ENCODE measurements around the gene CGA.
"Not testable (repeated sequence)": the region's sequence is repeated elsewhere in the genome, so short reads cannot be mapped to it uniquely, and the experiment has no call there.

CGA gene

GRCh38 chr6:87095087-87095509 is at the start of gene CGA:
CGA (minus strand) TSS chr6:87095106; CDS start chr6:87088200, 6,906 bp downstream.
- Histone ChIP-seq H3K4me3 (ENCODE audit: low read depth, low read length) (no peak within 1 kb of the TSS), H3K9ac (ENCODE audit: low read length) (no peak within 1 kb of the TSS), H3K27me3 (ENCODE audit: control insufficient read depth, insufficient read depth, low read length) (no peaks in the 10 kb centered on the region), H3K9me3 (ENCODE audit: control insufficient read depth, insufficient read depth, low read depth, low read length) (no peaks in the 10 kb centered on the region), H3K36me3 (ENCODE audit: control insufficient read depth, insufficient read depth, low read length) (no peaks in the 10 kb centered on the region), H3K27ac (ENCODE audit: low read depth, low read length) (no peak within 1 kb of the TSS), H3K4me1 (ENCODE audit: control insufficient read depth, insufficient read depth, low read length) (no peaks in the 10 kb centered on the region)

GRCh38 chr6:87139927-87140326 is 45.0 kb upstream of the CGA start:
- not testable (repeated sequence) for H3K9ac ChIP-seq (ENCODE audit: low read length); H3K4me1 ChIP-seq (ENCODE audit: control insufficient read depth, insufficient read depth, low read length); H3K4me3 ChIP-seq (ENCODE audit: low read depth, low read length); H3K27ac ChIP-seq (ENCODE audit: low read depth, low read length); H3K27me3 ChIP-seq (ENCODE audit: control insufficient read depth, insufficient read depth, low read length); H3K36me3 ChIP-seq (ENCODE audit: control insufficient read depth, insufficient read depth, low read length); H3K9me3 ChIP-seq (ENCODE audit: control insufficient read depth, insufficient read depth, low read depth, low read length)

- no peaks in the 10 kb centered on the region for H3K36me3 ChIP-seq (ENCODE audit: control insufficient read depth, insufficient read depth, low read length)
Measured at GRCh38 chr6:87139236-87139635, 44.3 kb upstream of the CGA start.

GRCh38 chr6:87136963-87137362 is 42.1 kb upstream of the CGA start:
- H3K4me3 ChIP-seq (ENCODE audit: low read depth, low read length), result no peak overlapping the region
- no peak overlapping the region for H3K27ac ChIP-seq (ENCODE audit: low read depth, low read length)
- no peak overlapping the region for H3K9ac ChIP-seq (ENCODE audit: low read length)
- H3K4me1 ChIP-seq (ENCODE audit: control insufficient read depth, insufficient read depth, low read length), result no peaks in the 10 kb centered on the region
- no peaks in the 10 kb centered on the region for H3K27me3 ChIP-seq (ENCODE audit: control insufficient read depth, insufficient read depth, low read length)
- H3K36me3 ChIP-seq (ENCODE audit: control insufficient read depth, insufficient read depth, low read length), result no peaks in the 10 kb centered on the region
- peaks cover 14% of the 10 kb centered on the region for H3K9me3 ChIP-seq (ENCODE audit: control insufficient read depth, insufficient read depth, low read depth, low read length)

More at GRCh38 chr6:87139236-87139635, 44.3 kb upstream of the CGA start:
- no peak overlapping the region for H3K9ac ChIP-seq (ENCODE audit: low read length)
- no peaks in the 10 kb centered on the region for H3K4me1 ChIP-seq (ENCODE audit: control insufficient read depth, insufficient read depth, low read length)
- no peak overlapping the region for H3K4me3 ChIP-seq (ENCODE audit: low read depth, low read length)
- H3K9me3 ChIP-seq (ENCODE audit: control insufficient read depth, insufficient read depth, low read depth, low read length), result peaks cover 8% of the 10 kb centered on the region
- no peaks in the 10 kb centered on the region for H3K27me3 ChIP-seq (ENCODE audit: control insufficient read depth, insufficient read depth, low read length)
- no peak overlapping the region for H3K27ac ChIP-seq (ENCODE audit: low read depth, low read length)

GRCh38 chr6:87127737-87128136 is 32.8 kb upstream of the CGA start:
- no peaks in the 10 kb centered on the region for H3K4me1 ChIP-seq (ENCODE audit: control insufficient read depth, insufficient read depth, low read length)
- no peak overlapping the region for H3K4me3 ChIP-seq (ENCODE audit: low read depth, low read length)
- no peaks in the 10 kb centered on the region for H3K36me3 ChIP-seq (ENCODE audit: control insufficient read depth, insufficient read depth, low read length)
- H3K27me3 ChIP-seq (ENCODE audit: control insufficient read depth, insufficient read depth, low read length), result no peaks in the 10 kb centered on the region
- H3K9me3 ChIP-seq (ENCODE audit: control insufficient read depth, insufficient read depth, low read depth, low read length), result no peaks in the 10 kb centered on the region
- no peak overlapping the region for H3K9ac ChIP-seq (ENCODE audit: low read length)
- H3K27ac ChIP-seq (ENCODE audit: low read depth, low read length), result no peak overlapping the region

DNA sequence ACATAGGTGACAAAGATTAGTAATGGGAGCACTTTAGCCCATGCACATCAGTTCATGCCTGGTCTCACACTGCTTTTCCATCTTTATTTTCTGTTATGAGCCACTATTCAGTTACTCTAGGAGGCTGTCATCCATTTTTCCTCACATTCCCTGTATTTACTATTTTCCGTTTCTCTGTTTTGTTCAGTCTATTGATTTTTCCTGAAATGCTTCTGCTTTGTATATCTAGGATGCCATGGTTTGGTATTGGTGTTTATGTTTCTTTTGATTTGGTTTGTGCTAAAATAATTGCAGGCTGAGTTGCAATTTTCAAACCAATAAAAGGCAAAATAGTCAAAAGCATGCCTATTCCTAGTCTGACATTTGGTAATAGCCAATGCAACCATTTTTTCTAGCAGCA is 31.6 kb upstream of the CGA start:
- Histone ChIP-seq H3K4me3 (ENCODE audit: low read depth, low read length) (no peak overlapping the region), H3K9ac (ENCODE audit: low read length) (no peak overlapping the region), H3K9me3 (ENCODE audit: control insufficient read depth, insufficient read depth, low read depth, low read length) (0 out of 2 replicates have a peak, but pooled peaks cover 3% of the 10 kb centered on the region), H3K36me3 (ENCODE audit: control insufficient read depth, insufficient read depth, low read length) (no peaks in the 10 kb centered on the region), H3K27me3 (ENCODE audit: control insufficient read depth, insufficient read depth, low read length) (no peaks in the 10 kb centered on the region), H3K4me1 (ENCODE audit: control insufficient read depth, insufficient read depth, low read length) (no peaks in the 10 kb centered on the region), H3K27ac (ENCODE audit: low read depth, low read length) (no peak overlapping the region)

GRCh38 chr6:87124074-87124473 is 29.2 kb upstream of the CGA start:
- Histone ChIP-seq H3K9me3 (ENCODE audit: control insufficient read depth, insufficient read depth, low read depth, low read length) (0 out of 2 replicates have a peak, but pooled peaks cover 3% of the 10 kb centered on the region), H3K27ac (ENCODE audit: low read depth, low read length) (no peak overlapping the region), H3K36me3 (ENCODE audit: control insufficient read depth, insufficient read depth, low read length) (no peaks in the 10 kb centered on the region), H3K4me1 (ENCODE audit: control insufficient read depth, insufficient read depth, low read length) (no peaks in the 10 kb centered on the region), H3K9ac (ENCODE audit: low read length) (no peak overlapping the region), H3K4me3 (ENCODE audit: low read depth, low read length) (no peak overlapping the region), H3K27me3 (ENCODE audit: control insufficient read depth, insufficient read depth, low read length) (no peaks in the 10 kb centered on the region)

DNA sequence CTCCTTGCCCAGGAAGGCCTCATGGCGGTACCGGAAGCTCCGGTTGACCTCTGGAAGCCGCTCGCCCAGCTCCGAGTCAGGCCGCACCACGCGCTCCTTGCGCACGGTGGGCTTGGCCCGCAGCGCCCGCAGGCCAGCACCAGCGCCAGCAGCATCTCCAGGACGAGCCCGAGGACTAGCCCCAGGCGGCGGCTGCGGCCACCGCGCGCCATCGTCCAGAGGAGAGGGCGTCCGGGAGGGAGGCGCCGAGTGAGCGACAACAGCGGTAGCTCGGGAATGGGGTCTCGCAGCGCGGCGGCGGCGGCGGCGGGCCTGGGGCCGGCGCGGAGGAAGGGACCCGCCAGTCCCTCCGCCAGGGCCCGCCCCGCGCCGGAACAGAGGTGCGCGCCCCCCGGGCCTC is 27.6 kb upstream of the CGA start:
- Histone ChIP-seq H3K9me3 (ENCODE audit: control insufficient read depth, insufficient read depth, low read depth, low read length) (0 out of 2 replicates have a peak, but pooled peaks cover 3% of the 10 kb centered on the region), H3K4me1 (ENCODE audit: control insufficient read depth, insufficient read depth, low read length) (no peaks in the 10 kb centered on the region), H3K27me3 (ENCODE audit: control insufficient read depth, insufficient read depth, low read length) (no peaks in the 10 kb centered on the region), H3K9ac (ENCODE audit: low read length) (no peak overlapping the region), H3K36me3 (ENCODE audit: control insufficient read depth, insufficient read depth, low read length) (no peaks in the 10 kb centered on the region), H3K4me3 (ENCODE audit: low read depth, low read length) (no peak overlapping the region; the same call in 1 of the 2 replicates), H3K27ac (ENCODE audit: low read depth, low read length) (no peak overlapping the region)

DNA sequence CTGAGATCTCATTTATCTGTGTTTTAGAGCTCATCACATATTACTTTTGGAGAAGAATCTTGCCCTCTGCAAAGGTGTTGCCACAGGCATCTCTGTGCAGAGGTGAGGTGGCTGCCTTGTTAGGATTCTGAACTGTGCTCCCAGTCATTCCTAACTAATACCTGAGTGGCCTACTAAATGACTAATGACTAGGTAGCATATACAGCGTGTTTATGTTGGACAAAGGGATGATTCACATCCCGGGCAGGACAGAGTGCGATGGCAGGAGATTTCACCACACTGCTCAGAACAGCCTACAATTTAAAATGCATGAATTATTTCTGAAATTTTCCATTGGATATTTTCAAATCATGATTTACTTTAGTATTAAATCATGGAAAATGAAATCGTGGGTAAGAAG is 23.1 kb upstream of the CGA start:
- Histone ChIP-seq H3K4me3 (ENCODE audit: low read depth, low read length) (no peak overlapping the region), H3K27me3 (ENCODE audit: control insufficient read depth, insufficient read depth, low read length) (no peaks in the 10 kb centered on the region), H3K9me3 (ENCODE audit: control insufficient read depth, insufficient read depth, low read depth, low read length) (0 out of 2 replicates have a peak, but pooled peaks cover 3% of the 10 kb centered on the region), H3K4me1 (ENCODE audit: control insufficient read depth, insufficient read depth, low read length) (peaks cover 15% of the 10 kb centered on the region), H3K27ac (ENCODE audit: low read depth, low read length) (no peak overlapping the region), H3K36me3 (ENCODE audit: control insufficient read depth, insufficient read depth, low read length) (no peaks in the 10 kb centered on the region), H3K9ac (ENCODE audit: low read length) (no peak overlapping the region)

DNA sequence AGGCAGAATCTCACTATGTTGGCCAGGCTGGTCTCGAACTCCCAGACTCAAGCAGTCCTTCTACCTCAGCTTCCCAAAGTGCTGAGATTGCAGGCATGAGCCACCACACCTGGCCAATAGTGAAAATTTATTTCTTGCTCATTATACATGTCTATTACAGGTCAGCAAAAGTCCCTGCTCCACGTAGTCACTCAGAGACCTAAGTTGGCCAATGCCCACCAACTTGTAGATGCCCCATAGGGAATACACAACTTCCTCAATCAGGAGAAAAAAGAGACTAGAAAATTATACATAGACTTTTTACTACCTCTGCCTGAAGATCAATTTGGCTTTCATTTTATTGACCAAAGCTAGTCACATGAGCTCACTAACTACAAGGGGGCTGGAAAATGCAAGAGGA is 22.0 kb upstream of the CGA start:
- no peak overlapping the region for H3K4me3 ChIP-seq (ENCODE audit: low read depth, low read length)
- no peaks in the 10 kb centered on the region for H3K27me3 ChIP-seq (ENCODE audit: control insufficient read depth, insufficient read depth, low read length)
- peaks cover 15% of the 10 kb centered on the region for H3K4me1 ChIP-seq (ENCODE audit: control insufficient read depth, insufficient read depth, low read length)
- no peak overlapping the region for H3K9ac ChIP-seq (ENCODE audit: low read length)
- H3K36me3 ChIP-seq (ENCODE audit: control insufficient read depth, insufficient read depth, low read length), result no peaks in the 10 kb centered on the region
- no peak overlapping the region for H3K27ac ChIP-seq (ENCODE audit: low read depth, low read length)
- H3K9me3 ChIP-seq (ENCODE audit: control insufficient read depth, insufficient read depth, low read depth, low read length), result no peaks in the 10 kb centered on the region

- H3K9ac ChIP-seq (ENCODE audit: low read length), result no peak overlapping the region
- H3K36me3 ChIP-seq (ENCODE audit: control insufficient read depth, insufficient read depth, low read length), result no peaks in the 10 kb centered on the region
- H3K27me3 ChIP-seq (ENCODE audit: control insufficient read depth, insufficient read depth, low read length), result no peaks in the 10 kb centered on the region
- peak overlapping the region; percentile 13; the same call in 1 of the 2 replicates for H3K27ac ChIP-seq (ENCODE audit: low read depth, low read length)
- no peaks in the 10 kb centered on the region for H3K9me3 ChIP-seq (ENCODE audit: control insufficient read depth, insufficient read depth, low read depth, low read length)
- no peak overlapping the region for H3K4me3 ChIP-seq (ENCODE audit: low read depth, low read length)
- H3K4me1 ChIP-seq (ENCODE audit: control insufficient read depth, insufficient read depth, low read length), result peaks cover 15% of the 10 kb centered on the region
Measured at GRCh38 chr6:87115402-87116135, 20.7 kb upstream of the CGA start.

Measured in HUES6 (cell line).